CD4-positive, alpha-beta T cell treated with Interleukin-17A for 4 hours (primary cell): ENCODE results near the gene LRRC4B.

Experiments
- DNase-seq: peaks from one replicate; pipeline ENCODE4 v3.0.0-alpha.2; 2020; ENCODE audit warnings: mixed read lengths

The LRRC4B gene

GRCh38 chr19:50573741-50574461, 5.7 kb upstream of the LRRC4B start:
- DNase-seq: no peak

GRCh38 chr19:50570997-50571396, 2.8 kb upstream of the LRRC4B start:
- no peak for DNase-seq

- DNase-seq: no peak
These were observed 1.8 kb upstream of the LRRC4B start for GRCh38 chr19:50569938-50570540.

GRCh38 chr19:50568728-50569698, 778 bp upstream of the LRRC4B start:
- DNase-seq: no peak

GRCh38 chr19:50567052-50567841, 988 bp downstream of the LRRC4B start:
- DNase-seq: no peak

GRCh38 chr19:50565984-50566903, 2.0 kb downstream of the LRRC4B start:
- no peak for DNase-seq

GRCh38 chr19:50564229-50565105, 3.8 kb downstream of the LRRC4B start:
- no peak for DNase-seq

- DNase-seq: no peak
These were observed 4.6 kb downstream of the LRRC4B start for GRCh38 chr19:50563597-50563996.

GRCh38 chr19:50562996-50563395, 5.2 kb downstream of the LRRC4B start:
- DNase-seq: no peak

- no peak for DNase-seq
These were observed 5.9 kb downstream of the LRRC4B start for GRCh38 chr19:50562329-50562728.

GRCh38 chr19:50559636-50560035, 8.6 kb downstream of the LRRC4B start:
- DNase-seq: no peak

GRCh38 chr19:50558449-50558848, 9.8 kb downstream of the LRRC4B start:
- DNase-seq: no peak

- no peak for DNase-seq
These were observed 10.2 kb downstream of the LRRC4B start for GRCh38 chr19:50558039-50558438.

- DNase-seq: no peak
These were observed 11.1 kb downstream of the LRRC4B start for GRCh38 chr19:50557009-50557613.

- DNase-seq: peak; percentile 81
These were observed 11.8 kb downstream of the LRRC4B start for GRCh38 chr19:50556282-50557008.

- DNase-seq: no peak
These were observed 12.6 kb downstream of the LRRC4B start for GRCh38 chr19:50555450-50556281.

GRCh38 chr19:50555033-50555432, 13.2 kb downstream of the LRRC4B start:
- DNase-seq: no peak

- DNase-seq: no peak
These were observed 14.0 kb downstream of the LRRC4B start for GRCh38 chr19:50554212-50554611.
